Cerebellar cortex (tissue), 1 donor: ENCODE results near the gene OR51V1.
"Not testable (repeated sequence)": the region's sequence is repeated elsewhere in the genome, so short reads cannot be mapped to it uniquely, and the experiment has no call there.

Experiments used
- DNase-seq: peaks from one replicate; pipeline ENCODE4 v3.0.0-alpha.2; 2015; ENCODE audit warnings: low spot score

The OR51V1 gene

DNA sequence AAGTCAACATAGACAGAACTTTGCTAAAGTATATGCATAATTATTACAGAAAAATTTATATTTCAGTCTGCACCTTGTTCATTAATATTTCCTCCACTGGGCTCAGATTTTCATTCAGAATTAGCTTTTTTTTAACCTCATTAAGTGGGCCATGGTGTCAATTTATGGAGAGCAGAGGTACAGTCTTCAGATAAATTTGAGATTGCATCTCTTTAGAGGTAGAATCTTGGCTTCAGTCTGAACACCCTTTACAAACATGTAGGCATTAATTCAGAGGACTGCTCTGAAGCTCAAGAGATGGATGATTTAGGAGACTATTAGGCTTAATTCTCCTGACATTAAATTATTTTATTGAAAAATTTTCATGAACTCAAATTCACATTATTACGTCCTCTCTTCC lies 29.8 kb upstream of the OR51V1 start:
- no peak for DNase-seq

DNA sequence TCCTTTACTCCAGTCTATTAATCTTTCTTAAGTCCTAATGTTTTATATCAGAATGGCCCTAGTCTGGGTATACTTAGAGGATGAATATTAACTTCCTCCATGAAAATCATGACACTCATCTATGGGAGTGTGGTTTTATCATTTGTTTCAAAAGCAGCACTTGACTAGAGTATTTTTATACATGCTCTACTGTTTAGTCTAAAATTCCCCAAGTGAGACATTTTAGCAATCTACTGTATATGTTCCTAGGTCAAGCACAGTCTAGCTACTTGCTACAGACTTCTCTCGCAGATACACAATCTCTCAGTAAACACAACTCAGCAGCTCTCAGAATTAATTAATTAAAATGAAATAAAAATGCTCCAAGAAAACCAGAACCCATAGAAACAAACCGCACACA lies 29.3 kb upstream of the OR51V1 start:
- DNase-seq = no peak

GRCh38 chr11:5229356-5229755 lies 28.9 kb upstream of the OR51V1 start:
- DNase-seq = no peak

- DNase-seq = no peak
These were observed 27.6 kb upstream of the OR51V1 start for GRCh38 chr11:5228124-5228523.

DNA sequence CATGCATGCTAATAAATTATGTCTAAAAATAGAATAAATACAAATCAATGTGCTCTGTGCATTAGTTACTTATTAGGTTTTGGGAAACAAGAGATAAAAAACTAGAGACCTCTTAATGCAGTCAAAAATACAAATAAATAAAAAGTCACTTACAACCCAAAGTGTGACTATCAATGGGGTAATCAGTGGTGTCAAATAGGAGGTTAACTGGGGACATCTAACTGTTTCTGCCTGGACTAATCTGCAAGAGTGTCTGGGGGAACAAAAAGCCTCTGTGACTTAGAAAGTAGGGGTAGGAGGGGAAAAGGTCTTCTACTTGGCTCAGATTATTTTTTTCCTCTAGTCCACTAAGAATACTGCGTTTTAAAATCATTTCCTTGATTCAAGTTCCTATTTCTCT lies 27.2 kb upstream of the OR51V1 start:
- DNase-seq = no peak

GRCh38 chr11:5226732-5227310 lies 26.3 kb upstream of the OR51V1 start, which contains the start of gene HBB:
HBB (minus strand) TSS chr11:5227071; CDS start chr11:5227021, 50 bp downstream.
- DNase-seq = no peak

GRCh38 chr11:5225480-5225871 lies 25.0 kb upstream of the OR51V1 start:
- DNase-seq = no peak

DNA sequence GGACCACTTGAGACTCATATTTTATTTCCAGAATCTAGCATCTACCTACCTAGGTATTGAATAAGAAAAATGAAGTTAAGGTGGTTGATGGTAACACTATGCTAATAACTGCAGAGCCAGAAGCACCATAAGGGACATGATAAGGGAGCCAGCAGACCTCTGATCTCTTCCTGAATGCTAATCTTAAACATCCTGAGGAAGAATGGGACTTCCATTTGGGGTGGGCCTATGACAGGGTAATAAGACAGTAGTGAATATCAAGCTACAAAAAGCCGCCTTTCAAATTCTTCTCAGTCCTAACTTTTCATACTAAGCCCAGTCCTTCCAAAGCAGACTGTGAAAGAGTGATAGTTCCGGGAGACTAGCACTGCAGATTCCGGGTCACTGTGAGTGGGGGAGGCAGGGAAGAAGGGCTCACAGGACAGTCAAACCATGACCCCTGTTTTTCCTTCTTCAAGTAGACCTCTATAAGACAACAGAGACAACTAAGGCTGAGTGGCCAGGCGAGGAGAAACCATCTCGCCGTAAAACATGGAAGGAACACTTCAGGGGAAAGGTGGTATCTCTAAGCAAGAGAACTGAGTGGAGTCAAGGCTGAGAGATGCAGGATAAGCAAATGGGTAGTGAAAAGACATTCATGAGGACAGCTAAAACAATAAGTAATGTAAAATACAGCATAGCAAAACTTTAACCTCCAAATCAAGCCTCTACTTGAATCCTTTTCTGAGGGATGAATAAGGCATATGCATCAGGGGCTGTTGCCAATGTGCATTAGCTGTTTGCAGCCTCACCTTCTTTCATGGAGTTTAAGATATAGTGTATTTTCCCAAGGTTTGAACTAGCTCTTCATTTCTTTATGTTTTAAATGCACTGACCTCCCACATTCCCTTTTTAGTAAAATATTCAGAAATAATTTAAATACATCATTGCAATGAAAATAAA lies 24.3 kb upstream of the OR51V1 start:
- no peak for DNase-seq

DNA sequence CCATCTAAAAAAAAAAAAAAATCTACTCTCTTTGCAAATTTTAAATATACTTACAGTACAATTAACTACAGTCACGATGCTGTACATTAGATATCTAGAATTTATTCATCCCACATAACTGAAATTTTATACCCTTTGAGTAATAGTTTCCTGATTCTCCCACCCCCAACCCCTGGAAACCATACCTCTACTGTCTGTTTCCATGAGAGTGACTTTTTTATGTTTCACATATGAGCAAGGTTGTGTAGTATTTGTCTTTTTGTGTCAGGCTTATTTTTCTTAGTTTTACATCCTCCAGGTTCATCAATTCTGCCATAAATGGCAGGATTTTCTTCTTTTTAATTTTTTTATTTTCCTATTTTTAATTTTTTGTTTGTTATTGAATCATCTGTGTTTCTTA lies 23.2 kb upstream of the OR51V1 start:
- no peak for DNase-seq

- no peak for DNase-seq
These were observed 22.7 kb upstream of the OR51V1 start for GRCh38 chr11:5223146-5223545.

DNA sequence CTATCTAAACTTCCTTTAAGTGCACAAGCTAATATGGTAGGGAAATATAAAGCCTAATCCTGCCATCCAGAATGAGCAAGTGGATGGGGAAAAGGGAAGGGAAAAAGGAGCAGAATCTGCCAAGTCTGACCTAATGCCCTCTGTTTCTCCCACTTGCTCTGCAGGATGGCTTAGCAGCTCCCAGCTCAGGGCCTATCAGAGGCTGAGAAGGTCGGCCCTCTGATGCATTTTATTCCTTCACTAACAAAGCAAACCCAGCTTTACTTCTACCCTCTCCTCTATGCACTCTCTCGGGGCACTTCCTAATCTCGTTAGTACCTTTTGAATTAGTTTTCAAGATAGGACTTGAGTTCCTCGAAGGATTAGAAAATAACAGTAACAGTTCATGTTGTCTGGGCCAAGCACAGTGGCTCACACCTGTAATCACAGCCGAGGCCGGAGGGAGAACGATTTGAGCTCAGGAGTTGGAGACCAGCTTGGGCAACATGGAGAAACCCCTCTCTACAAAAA lies 9.9 kb upstream of the OR51V1 start:
- DNase-seq = no peak

- peak; percentile 50 for DNase-seq
These were observed 4.3 kb upstream of the OR51V1 start for GRCh38 chr11:5204787-5205186.

DNA sequence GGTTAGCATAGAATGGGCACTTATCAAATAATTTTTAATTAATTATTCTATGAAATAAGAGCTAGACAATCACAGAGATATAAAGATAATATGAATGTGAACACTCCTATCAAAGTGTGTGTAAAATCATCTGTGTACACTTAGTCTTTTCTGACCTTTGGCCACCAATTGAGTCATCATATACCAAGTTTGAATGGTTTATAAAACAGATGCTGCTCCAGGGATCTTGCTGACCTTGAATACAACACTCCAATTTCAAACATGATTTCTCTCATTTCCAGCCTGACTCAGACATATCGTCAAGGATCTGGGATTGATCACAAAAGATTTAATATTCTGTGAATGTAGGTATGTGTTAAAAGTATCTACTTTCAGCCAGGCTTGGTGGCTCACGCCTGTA lies 2.9 kb upstream of the OR51V1 start:
- DNase-seq = no peak

DNA sequence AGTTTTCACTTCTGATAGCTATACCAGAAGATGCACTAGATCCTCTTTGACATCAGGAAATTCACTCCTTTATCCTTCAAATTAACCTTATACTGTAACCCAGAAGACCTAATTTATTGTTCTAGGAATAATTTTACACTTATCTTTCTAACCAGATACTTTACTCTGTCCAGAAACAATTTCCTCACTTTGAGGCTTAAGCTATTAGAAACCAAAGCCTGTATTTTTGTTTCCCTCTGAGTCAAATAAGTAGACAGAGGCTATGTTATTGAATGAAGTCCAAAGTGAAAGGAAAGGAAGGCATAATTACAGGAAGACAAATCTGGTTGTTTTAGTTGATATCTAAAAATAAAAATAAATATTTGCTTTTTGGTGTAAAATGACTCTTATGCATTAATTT lies 2.2 kb downstream of the OR51V1 start:
- peak; percentile 16 for DNase-seq

DNA sequence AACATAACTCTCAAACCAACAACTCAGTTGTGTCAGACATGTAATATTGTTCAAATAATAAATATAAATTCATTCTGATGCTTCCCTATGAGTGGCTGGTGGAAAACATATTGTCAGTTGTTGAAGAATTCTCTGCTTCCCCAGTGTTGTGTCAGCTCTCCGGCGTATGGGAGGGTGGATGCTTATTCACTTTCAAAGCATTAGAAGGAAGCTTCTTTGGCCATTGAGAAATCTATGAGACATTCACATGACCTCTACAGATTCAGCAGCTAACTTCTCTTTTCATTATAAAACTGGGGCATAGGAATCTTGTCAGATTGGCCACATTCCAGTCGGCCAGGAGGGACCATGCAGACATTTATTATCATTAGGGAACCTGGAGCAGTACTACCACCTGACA lies 2.9 kb downstream of the OR51V1 start:
- peak; percentile 45 for DNase-seq

DNA sequence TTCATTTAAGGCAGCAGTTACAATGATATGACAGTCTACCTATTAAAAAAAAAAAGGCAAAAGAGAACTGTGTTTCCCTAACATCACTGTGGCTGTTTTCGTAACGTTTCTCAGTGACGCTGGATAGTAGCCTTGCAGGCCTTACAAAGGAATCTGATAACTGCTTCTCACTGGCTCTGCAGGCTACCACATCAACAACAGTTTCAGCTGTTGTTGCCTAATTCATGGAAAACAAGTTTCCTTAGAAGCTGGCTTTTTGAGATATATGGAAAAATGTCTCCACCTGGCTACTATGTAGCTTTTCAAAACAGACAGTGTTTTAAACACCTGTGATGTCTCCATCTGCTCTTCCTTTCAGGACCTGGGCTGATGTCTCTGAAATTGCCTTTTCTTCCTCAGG lies 3.8 kb downstream of the OR51V1 start:
- DNase-seq = peak; percentile 65

- DNase-seq = peak; percentile 78
These were observed 4.4 kb downstream of the OR51V1 start for GRCh38 chr11:5196067-5196466.

GRCh38 chr11:5192738-5193137 lies 7.7 kb downstream of the OR51V1 start:
- no peak for DNase-seq

DNA sequence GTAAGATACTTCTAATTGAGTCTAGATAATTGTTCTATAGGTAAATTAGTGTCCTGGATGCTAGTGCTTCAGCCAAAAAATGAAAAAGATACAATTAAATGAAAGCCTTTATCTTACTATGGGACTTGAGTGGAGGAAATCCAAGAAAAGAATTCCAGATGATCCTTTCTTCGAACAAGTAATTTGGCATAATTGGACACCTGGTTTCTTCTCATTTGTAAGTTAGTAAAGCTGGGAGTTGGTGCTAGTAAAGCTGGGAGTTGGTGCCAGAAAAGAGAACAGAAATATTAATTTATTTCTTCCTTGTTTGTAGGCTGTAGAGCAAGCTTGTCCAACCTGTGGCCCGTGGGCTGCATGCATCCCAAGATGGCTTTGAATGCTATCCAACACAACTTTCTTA lies 12.3 kb downstream of the OR51V1 start:
- DNase-seq = no peak

DNA sequence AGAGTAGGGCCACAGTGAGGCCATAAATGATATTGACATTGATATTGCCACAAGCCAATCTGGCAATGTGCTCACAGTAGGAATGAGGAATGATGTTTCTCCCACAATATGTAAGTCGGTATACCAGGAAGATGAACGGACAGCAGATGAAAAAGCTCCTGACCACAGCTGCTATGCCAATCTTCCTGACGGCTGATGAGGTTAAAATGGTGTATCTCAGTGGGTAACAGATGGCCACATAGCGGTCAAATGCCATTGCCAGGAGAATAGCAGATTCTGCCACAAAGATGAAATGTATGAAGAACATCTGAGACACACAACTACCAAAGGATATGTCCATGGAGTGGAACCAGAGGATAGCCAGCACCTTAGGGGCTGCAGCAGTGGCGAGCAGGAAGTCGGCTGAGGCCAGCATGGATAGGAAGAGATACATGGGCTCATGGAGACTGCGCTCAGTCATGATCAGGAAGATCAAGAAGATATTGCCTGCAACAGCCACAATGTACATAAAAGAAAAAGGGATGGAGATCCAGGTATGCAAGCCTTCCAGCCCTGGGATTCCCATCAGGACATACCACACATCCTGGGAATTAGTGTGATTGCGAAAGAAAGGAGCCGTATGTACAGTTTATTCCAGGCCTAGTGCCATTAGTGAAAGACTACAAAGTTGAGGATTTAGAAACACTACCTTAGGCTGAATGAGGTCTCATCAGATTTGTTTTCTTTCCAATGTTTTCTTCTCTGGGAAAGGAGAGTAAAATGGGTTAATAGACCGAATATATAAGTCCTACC lies 22.2 kb downstream of the OR51V1 start:
- peak; percentile 24 for DNase-seq

DNA sequence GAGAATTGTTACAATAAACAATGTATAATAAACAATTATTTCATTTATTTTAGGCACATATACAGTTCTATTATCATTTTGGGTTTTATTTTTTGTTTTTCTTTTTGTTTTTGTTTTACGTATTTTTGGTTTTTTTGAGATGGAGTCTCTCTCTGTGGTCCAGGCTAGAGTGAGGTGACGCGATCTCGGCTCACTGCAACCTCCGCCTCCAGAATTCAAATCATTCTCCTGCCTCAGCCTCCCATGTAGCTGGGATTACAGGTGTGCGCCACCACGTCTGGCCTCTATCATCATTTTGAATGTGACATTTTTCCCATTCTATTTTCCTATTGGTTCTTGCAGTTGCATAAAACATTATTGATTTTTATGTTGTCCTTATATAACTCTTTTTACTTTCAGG lies 25.5 kb downstream of the OR51V1 start:
- DNase-seq = no peak

DNA sequence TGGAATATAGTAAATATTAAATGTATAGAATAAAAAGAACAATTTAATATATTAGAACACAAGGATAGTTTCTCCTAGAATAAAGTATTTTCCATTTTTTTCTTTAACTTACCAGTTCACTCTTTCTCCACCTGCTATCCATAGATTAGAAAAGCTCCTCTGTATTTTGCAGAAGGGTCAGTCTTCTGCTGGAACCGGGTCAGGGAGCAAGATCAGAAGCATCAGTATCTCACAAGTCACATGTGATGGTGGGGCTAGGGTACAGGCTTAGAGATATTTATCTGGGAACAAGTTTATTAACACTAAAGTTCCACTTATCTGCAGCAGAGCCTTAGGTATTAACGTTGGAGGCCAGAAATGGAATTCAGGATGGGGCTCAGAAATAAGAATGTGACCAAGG lies 28.6 kb downstream of the OR51V1 start:
- DNase-seq = no peak

GRCh38 chr11:5165898-5166297 lies 34.6 kb downstream of the OR51V1 start:
- not testable (repeated sequence) for DNase-seq
